Astrocyte (in vitro differentiated cells and primary cell): ENCODE results near the gene ADGRB2.

ENCODE experiments used
- EZH2 ChIP-seq: IDR thresholded peaks from 2 replicates; pipeline ENCODE4 v1.6.1; 2012; ENCODE audit warnings: mild to moderate bottlenecking, low read length, inconsistent platforms; ENCODE audit not compliant: insufficient read depth
- TF ChIP-seq, protein P1 (sequence below): IDR thresholded peaks from 2 replicates; pipeline ENCODE4 v1.5.1; 2011; ENCODE audit warnings: low read depth, mild to moderate bottlenecking, inconsistent platforms, low read length, moderate library complexity; ENCODE audit not compliant: insufficient read depth

DNA sequence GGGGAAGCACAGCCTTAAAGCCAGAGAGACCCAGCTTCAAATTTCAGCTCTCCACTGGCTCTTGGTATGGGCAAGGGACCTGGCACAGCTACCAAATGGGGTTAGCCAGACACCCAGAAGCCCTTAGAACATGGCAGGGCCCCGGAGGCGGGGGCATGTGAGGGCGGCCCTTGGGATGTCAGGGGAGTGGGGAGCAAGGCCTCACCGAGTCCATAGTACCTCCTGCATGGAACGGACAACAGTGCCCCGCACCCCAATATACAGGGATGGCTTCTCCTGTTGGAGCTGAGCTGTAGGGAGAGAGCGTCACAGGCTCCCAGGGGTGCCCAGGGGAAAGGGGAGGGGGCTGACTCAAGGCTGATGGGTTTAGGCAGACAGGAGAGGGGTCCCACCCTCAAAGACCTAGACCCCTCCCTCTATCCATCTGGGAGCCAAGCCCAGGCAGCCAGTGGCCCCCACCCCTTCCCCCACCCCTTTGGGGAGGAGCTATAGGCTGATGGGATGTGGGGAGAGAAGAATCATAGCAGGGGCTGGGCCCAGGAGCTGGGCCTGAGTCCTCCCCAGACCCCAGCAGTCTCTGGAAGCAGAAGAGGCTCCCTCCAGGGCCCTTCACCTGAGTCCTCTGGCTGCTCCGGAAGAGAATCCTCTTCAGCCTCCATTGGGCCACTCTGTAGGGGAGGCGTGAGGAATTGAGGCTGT is 35.2 kb upstream of the ADGRB2 start:
- TF ChIP-seq, protein P1, sequence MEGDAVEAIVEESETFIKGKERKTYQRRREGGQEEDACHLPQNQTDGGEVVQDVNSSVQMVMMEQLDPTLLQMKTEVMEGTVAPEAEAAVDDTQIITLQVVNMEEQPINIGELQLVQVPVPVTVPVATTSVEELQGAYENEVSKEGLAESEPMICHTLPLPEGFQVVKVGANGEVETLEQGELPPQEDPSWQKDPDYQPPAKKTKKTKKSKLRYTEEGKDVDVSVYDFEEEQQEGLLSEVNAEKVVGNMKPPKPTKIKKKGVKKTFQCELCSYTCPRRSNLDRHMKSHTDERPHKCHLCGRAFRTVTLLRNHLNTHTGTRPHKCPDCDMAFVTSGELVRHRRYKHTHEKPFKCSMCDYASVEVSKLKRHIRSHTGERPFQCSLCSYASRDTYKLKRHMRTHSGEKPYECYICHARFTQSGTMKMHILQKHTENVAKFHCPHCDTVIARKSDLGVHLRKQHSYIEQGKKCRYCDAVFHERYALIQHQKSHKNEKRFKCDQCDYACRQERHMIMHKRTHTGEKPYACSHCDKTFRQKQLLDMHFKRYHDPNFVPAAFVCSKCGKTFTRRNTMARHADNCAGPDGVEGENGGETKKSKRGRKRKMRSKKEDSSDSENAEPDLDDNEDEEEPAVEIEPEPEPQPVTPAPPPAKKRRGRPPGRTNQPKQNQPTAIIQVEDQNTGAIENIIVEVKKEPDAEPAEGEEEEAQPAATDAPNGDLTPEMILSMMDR = no peak
- no peak for TF ChIP-seq EZH2
